ENCODE data around the gene KIAA0586. TPM values are rescaled to one million over a fixed set of nuclear protein-coding genes. Genes with fewer than 3 reads are reported as not detected.
"Not testable (repeated sequence)": the region's sequence is repeated elsewhere in the genome, so short reads cannot be mapped to it uniquely, and the experiment has no call there.

The KIAA0586 gene
- total RNA-seq, 4 donors from 2014 or later, result 10.8 to 17.1 (median 13.9) TPM

DNA sequence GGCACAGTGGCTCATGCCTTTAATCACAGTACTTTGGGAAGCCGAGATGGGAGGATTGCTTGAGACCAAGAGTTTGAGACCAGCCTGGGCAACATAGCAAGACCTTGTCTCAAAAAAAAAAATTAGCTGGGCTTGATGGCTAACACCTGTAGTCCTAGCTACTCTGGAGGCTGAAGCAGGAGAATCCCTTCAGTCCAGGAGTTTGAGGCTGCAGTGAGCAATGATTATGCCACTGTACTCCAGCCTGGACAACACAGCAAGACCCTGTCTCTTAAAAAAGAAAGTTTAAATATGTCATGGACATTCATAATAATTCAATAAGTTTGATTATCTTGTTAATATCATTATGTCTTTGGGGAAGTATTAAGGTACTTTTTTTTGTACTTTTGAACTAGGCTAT, 38.9 kb downstream of the KIAA0586 start:
- H3K36me3 ChIP-seq, result peaks cover 15 to 88% (median 49%) of the 10 kb centered on the region in 4 donors
- DNase-seq (ENCODE audit: extremely low spot score), result no peak
- intact Hi-C loops (cut with DNase I), result no loop called here
- 89% methylated on average over 1 of the region's 1 CpG for WGBS
- no peaks in the 10 kb centered on the region for H3K4me1 ChIP-seq
- H3K9me3 ChIP-seq, result no peaks in the 10 kb centered on the region
- no peak overlapping the region for H3K4me3 ChIP-seq
- no peak for TF ChIP-seq POLR2A (IDR thresholded peaks at IDR 0.05; ENCODE audit: low read depth)
- TF ChIP-seq EP300 (IDR thresholded peaks at IDR 0.05), result no peak
- TF ChIP-seq, protein P1, sequence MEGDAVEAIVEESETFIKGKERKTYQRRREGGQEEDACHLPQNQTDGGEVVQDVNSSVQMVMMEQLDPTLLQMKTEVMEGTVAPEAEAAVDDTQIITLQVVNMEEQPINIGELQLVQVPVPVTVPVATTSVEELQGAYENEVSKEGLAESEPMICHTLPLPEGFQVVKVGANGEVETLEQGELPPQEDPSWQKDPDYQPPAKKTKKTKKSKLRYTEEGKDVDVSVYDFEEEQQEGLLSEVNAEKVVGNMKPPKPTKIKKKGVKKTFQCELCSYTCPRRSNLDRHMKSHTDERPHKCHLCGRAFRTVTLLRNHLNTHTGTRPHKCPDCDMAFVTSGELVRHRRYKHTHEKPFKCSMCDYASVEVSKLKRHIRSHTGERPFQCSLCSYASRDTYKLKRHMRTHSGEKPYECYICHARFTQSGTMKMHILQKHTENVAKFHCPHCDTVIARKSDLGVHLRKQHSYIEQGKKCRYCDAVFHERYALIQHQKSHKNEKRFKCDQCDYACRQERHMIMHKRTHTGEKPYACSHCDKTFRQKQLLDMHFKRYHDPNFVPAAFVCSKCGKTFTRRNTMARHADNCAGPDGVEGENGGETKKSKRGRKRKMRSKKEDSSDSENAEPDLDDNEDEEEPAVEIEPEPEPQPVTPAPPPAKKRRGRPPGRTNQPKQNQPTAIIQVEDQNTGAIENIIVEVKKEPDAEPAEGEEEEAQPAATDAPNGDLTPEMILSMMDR (IDR thresholded peaks at IDR 0.05), result no peak
- TF ChIP-seq POLR2AphosphoS5 (IDR thresholded peaks at IDR 0.05), result no peak
- H3K27me3 ChIP-seq, result no peaks in the 10 kb centered on the region
- H3K27ac ChIP-seq (replicated peaks in 1 of 4), result no peak overlapping the region

DNA sequence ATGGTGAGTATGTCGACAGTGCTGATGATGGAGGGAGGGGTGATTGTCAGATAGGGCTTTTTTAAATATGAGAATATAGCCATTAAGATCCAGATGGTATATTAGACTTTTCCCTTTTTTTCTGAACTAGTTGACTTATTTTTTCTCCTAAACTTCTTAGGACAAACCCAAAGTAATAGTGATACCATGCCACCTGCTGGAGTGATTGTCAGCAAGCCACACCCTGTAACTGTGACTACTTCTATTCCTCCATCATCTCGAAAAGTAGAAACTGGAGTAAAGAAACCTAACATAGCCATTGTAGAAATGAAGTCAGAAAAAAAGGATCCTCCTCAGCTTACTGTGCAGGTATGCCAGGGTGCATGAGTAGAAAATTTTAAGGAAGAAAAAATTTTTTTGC, 40.1 kb downstream of the KIAA0586 start:
- TF ChIP-seq POLR2AphosphoS5 (IDR thresholded peaks at IDR 0.05), result no peak
- no peak for TF ChIP-seq POLR2A (IDR thresholded peaks at IDR 0.05; ENCODE audit: low read depth)
- TF ChIP-seq EP300 (IDR thresholded peaks at IDR 0.05), result no peak
- TF ChIP-seq, protein P1 (IDR thresholded peaks at IDR 0.05), result no peak
- 96% methylated on average over 2 of the region's 2 CpGs for WGBS
- no peaks in the 10 kb centered on the region for H3K27me3 ChIP-seq
- DNase-seq (ENCODE audit: extremely low spot score), result no peak
- intact Hi-C loops (cut with DNase I), result no loop called here
- no peak overlapping the region for H3K27ac ChIP-seq (replicated peaks in 1 of 4)
- no peaks in the 10 kb centered on the region for H3K9me3 ChIP-seq
- peaks cover 9 to 79% (median 46%) of the 10 kb centered on the region in 4 donors for H3K36me3 ChIP-seq
- no peaks in the 10 kb centered on the region for H3K4me1 ChIP-seq
- no peak overlapping the region for H3K4me3 ChIP-seq

DNA sequence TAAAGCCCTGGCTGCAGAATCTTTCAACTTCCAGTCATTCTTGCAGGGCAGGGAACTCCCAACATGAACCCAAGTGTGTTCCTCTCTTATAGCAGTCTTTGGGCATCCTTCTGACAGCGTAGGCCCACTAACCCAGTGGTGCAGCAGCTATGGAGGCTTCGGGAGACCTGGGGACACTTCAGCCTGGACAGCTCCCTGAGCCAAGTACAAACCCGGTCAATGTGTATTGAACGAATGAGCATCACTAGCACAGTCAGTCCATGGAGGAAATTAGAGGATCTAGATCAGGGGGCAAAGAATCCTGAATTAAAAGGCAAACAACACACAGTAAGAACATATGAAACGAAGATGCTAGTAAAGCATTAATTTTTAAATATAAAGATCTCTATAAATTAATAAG, 41.8 kb downstream of the KIAA0586 start:
- no peak overlapping the region for H3K27ac ChIP-seq (replicated peaks in 1 of 4)
- WGBS, result 94% methylated on average over 5 of the region's 5 CpGs
- intact Hi-C loops (cut with DNase I), result no loop called here
- no peaks in the 10 kb centered on the region for H3K27me3 ChIP-seq
- no peak overlapping the region for H3K4me3 ChIP-seq
- no peak for DNase-seq (ENCODE audit: extremely low spot score)
- H3K4me1 ChIP-seq, result no peaks in the 10 kb centered on the region
- peaks cover 9 to 64% (median 44%) of the 10 kb centered on the region in 4 donors for H3K36me3 ChIP-seq
- H3K9me3 ChIP-seq, result no peaks in the 10 kb centered on the region
- no peak for TF ChIP-seq POLR2AphosphoS5 (IDR thresholded peaks at IDR 0.05)
- no peak for TF ChIP-seq POLR2A (IDR thresholded peaks at IDR 0.05; ENCODE audit: low read depth)
- TF ChIP-seq, protein P1 (IDR thresholded peaks at IDR 0.05), result no peak
- TF ChIP-seq EP300 (IDR thresholded peaks at IDR 0.05), result no peak

DNA sequence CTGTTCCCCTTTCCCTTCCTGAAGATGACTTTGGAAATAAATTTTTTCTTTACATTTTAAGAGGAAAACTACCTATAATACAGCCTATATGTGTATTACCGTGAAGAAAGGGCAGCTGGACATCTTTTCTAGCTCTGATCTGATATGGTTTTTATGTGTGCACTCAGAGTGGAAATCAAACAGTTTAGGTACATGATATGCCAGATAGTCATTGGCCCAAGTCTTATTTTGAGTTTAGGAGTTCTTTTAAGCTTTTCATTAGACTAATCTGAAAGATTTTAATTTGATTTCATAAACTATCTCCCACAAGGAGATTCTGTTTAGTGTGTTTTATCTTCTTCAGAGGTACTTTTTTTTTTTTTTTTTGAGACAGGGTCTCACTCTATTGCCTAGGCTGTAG, 48.8 kb downstream of the KIAA0586 start:
- Histone ChIP-seq H3K9me3 (no peaks in the 10 kb centered on the region), H3K4me1 (no peaks in the 10 kb centered on the region), H3K27ac (replicated peaks in 1 of 4) (no peak overlapping the region), H3K4me3 (no peak overlapping the region), H3K27me3 (no peaks in the 10 kb centered on the region), H3K36me3 (peaks cover 11 to 53% (median 37%) of the 10 kb centered on the region in 4 donors)
- no peak for DNase-seq (ENCODE audit: extremely low spot score)
- intact Hi-C loops (cut with DNase I), result no loop called here
- 97% methylated on average over 1 of the region's 1 CpG for WGBS
- TF ChIP-seq EP300 (IDR thresholded peaks at IDR 0.05), result no peak
- no peak for TF ChIP-seq POLR2AphosphoS5 (IDR thresholded peaks at IDR 0.05)
- TF ChIP-seq, protein P1 (IDR thresholded peaks at IDR 0.05), result no peak
- no peak for TF ChIP-seq POLR2A (IDR thresholded peaks at IDR 0.05; ENCODE audit: low read depth)

DNA sequence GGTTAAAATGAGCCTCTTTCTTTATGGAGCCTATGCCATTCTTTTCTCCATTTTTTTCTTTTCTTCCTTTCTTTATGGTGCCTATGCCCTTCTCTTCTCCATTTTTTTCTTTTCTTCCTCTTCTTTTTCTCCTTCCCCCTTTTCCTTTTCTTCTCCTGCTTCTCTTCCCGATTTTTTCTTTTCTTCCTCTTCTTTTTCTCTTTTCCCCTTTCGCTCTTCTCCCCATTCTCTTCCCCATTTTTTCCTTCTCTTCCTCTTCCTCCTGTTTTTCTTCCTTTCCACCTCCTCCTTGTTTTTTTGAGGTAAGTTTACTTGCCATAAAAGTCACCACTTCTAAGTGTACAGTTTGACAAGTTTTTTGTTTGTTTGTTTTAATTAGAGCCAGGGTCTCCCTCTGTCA, 50.1 kb downstream of the KIAA0586 start:
- WGBS, result 94% methylated on average over 2 of the region's 2 CpGs
- Histone ChIP-seq H3K27me3 (no peaks in the 10 kb centered on the region), H3K4me3 (no peak overlapping the region), H3K4me1 (no peaks in the 10 kb centered on the region), H3K9me3 (no peaks in the 10 kb centered on the region), H3K36me3 (peaks cover 20 to 63% (median 39%) of the 10 kb centered on the region in 4 donors), H3K27ac (replicated peaks in 1 of 4) (no peak overlapping the region)
- intact Hi-C loops (cut with DNase I), result no loop called here
- TF ChIP-seq, protein P1 (IDR thresholded peaks at IDR 0.05), result no peak
- TF ChIP-seq POLR2AphosphoS5 (IDR thresholded peaks at IDR 0.05) (no peak), POLR2A (IDR thresholded peaks at IDR 0.05; ENCODE audit: low read depth) (no peak)
- no peak for DNase-seq (ENCODE audit: extremely low spot score)

DNA sequence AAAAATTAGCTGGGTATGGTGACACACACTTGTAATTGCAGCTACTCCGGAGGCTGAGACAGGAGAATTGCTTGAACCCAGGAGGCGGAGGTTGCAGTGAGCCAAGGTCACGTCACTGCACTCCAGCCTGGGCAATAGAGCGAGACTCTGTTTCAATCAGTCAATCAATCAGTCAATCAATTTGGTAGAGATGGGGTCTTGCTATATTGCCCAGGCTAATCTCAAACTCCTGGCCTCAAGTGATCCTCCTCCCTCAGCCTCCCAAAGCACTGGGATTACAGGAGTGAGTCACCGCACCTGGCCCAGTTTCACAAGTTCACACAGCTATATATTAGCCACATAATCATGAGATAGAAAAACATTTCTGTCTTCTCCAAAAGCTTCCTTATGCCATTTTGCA, 50.8 kb downstream of the KIAA0586 start:
- H3K9me3 ChIP-seq; H3K27ac ChIP-seq (replicated peaks in 1 of 4); H3K4me1 ChIP-seq; H3K27me3 ChIP-seq; DNase-seq (ENCODE audit: extremely low spot score); intact Hi-C loops (cut with DNase I); H3K4me3 ChIP-seq: not testable (repeated sequence)
- 98% methylated on average over 5 of the region's 5 CpGs for WGBS
- H3K36me3 ChIP-seq, result peaks cover 23 to 69% (median 44%) of the 10 kb centered on the region in 4 donors
